Loucy (cell line): ENCODE measurements around the gene TNRC6C.

Source experiments
- H2AFZ ChIP-seq: fragments of 200-600 bp; sonication (generic); 2 replicates; pipeline ENCODE4 v1.6.0; 2016; ENCODE audit warnings: antibody characterized with exemption, mild to moderate bottlenecking, low read length, moderate library complexity
- H3F3A ChIP-seq: fragments of 200-600 bp; 2 replicates; pipeline ENCODE4 v1.6.0; 2016; ENCODE audit warnings: antibody characterized with exemption, low read depth, mild to moderate bottlenecking
- H3K27me3 ChIP-seq: fragments of 200-600 bp; sonication (generic); 2 replicates; pipeline ENCODE4 v1.6.1; 2014; ENCODE audit warnings: low read length, mild to moderate bottlenecking; ENCODE audit not compliant: insufficient read depth, poor library complexity, severe bottlenecking
- H3K36me3 ChIP-seq: fragments of 200-600 bp; sonication (generic); 2 replicates; pipeline ENCODE4 v1.6.1; 2016; ENCODE audit warnings: low read length; ENCODE audit not compliant: insufficient read depth
- H3K4me1 ChIP-seq: fragments of 200-600 bp; sonication (generic); 2 replicates; pipeline ENCODE4 v1.5.1; 2014; ENCODE audit warnings: low read length, mild to moderate bottlenecking; ENCODE audit not compliant: insufficient read depth, poor library complexity, severe bottlenecking
- H3K4me2 ChIP-seq: fragments of 200-600 bp; sonication (generic); 2 replicates; pipeline ENCODE4 v1.6.0; 2014; ENCODE audit warnings: antibody characterized with exemption, low read length, low read depth, mild to moderate bottlenecking; ENCODE audit not compliant: poor library complexity, severe bottlenecking
- H3K4me3 ChIP-seq: fragments of 200-600 bp; sonication (generic); 2 replicates; pipeline ENCODE4 v1.5.1; 2014; ENCODE audit warnings: low read length, mild to moderate bottlenecking, mixed read lengths; ENCODE audit not compliant: poor library complexity, severe bottlenecking
- H3K79me2 ChIP-seq: fragments of 200-600 bp; sonication (generic); 2 replicates; pipeline ENCODE4 v1.6.1; 2014; ENCODE audit warnings: low read length; ENCODE audit not compliant: insufficient read depth
- H3K9ac ChIP-seq: fragments of 200-600 bp; sonication (generic); 2 replicates; pipeline ENCODE4 v1.6.0; 2014; ENCODE audit warnings: mild to moderate bottlenecking, low read depth, low read length, moderate library complexity; ENCODE audit not compliant: poor library complexity, severe bottlenecking
- H3K9me2 ChIP-seq: fragments of 200-600 bp; sonication (generic); replicated peaks from 2 replicates; pipeline ENCODE4 v1.6.1; 2016; ENCODE audit warnings: low read depth, low read length, mixed read lengths
- H3K9me3 ChIP-seq: fragments of 200-600 bp; sonication (generic); 2 replicates; pipeline ENCODE4 v1.6.1; 2014; ENCODE audit warnings: mild to moderate bottlenecking, antibody characterized with exemption, low read length, low read depth; ENCODE audit not compliant: insufficient read depth
- H4K20me1 ChIP-seq: fragments of 200-600 bp; sonication (generic); 2 replicates; pipeline ENCODE4 v1.6.0; 2014; ENCODE audit warnings: antibody characterized with exemption, low read length, mild to moderate bottlenecking; ENCODE audit not compliant: insufficient read depth, poor library complexity, severe bottlenecking
- CTCF ChIP-seq: fragments of 200-600 bp; sonication (generic); conservative IDR thresholded peaks from 2 replicates; pipeline ENCODE4 v1.5.1; 2014; ENCODE audit warnings: mild to moderate bottlenecking, antibody characterized with exemption, low read length
- EZH2phosphoT487 ChIP-seq: fragments of 200-600 bp; IDR thresholded peaks from 2 replicates; pipeline ENCODE4 v1.6.1; 2018; ENCODE audit warnings: antibody characterized with exemption, mild to moderate bottlenecking, moderate library complexity, borderline replicate concordance

Gene TNRC6C

GRCh38 chr17:77941004-77941403, 17.5 kb upstream of the TNRC6C start:
- no peak overlapping the region for H3K4me3 ChIP-seq
- no peak overlapping the region for H3K9ac ChIP-seq
- H3F3A ChIP-seq: no peaks in the 10 kb centered on the region
- no peaks in the 10 kb centered on the region for H3K36me3 ChIP-seq
- no peaks in the 10 kb centered on the region for H3K79me2 ChIP-seq
- no peak overlapping the region for H3K4me2 ChIP-seq
- H3K9me3 ChIP-seq: no peaks in the 10 kb centered on the region
- no peaks in the 10 kb centered on the region for H4K20me1 ChIP-seq
- no peaks in the 10 kb centered on the region for H3K27me3 ChIP-seq
- no peak overlapping the region for H2AFZ ChIP-seq
- TF ChIP-seq CTCF: no peak
- TF ChIP-seq EZH2phosphoT487: no peak
- no peaks in the 10 kb centered on the region for H3K4me1 ChIP-seq
- no peaks in the 10 kb centered on the region for H3K9me2 ChIP-seq

GRCh38 chr17:77942112-77942988, 16.2 kb upstream of the TNRC6C start:
- H2AFZ ChIP-seq: no peak overlapping the region
- H3K27me3 ChIP-seq: no peaks in the 10 kb centered on the region
- no peak overlapping the region for H3K4me2 ChIP-seq
- H3F3A ChIP-seq: no peaks in the 10 kb centered on the region
- H4K20me1 ChIP-seq: no peaks in the 10 kb centered on the region
- no peaks in the 10 kb centered on the region for H3K36me3 ChIP-seq
- no peaks in the 10 kb centered on the region for H3K79me2 ChIP-seq
- no peaks in the 10 kb centered on the region for H3K9me3 ChIP-seq
- H3K4me1 ChIP-seq: no peaks in the 10 kb centered on the region
- TF ChIP-seq CTCF (no peak), EZH2phosphoT487 (no peak)
- H3K9me2 ChIP-seq: no peaks in the 10 kb centered on the region
- H3K4me3 ChIP-seq: no peak overlapping the region
- no peak overlapping the region for H3K9ac ChIP-seq

DNA sequence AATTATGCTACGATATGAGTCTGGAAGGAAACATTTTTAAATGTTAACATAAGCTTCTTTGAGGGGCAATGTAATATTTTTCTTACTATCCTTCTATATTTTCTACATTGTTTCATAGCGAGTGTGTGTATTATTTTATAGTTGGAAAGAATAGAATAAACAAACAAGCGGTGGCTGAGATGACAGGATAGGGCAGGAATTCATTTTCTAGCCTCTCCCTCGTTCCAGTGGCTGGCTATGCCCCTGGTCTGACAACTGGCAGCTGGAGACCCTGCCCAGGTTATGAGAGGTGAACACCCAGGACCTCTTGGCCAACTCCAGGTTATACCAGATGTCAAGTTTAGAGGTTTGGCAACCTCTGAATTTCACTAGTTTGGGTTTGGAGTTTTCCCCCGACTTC, 14.5 kb upstream of the TNRC6C start:
- no peaks in the 10 kb centered on the region for H3K9me3 ChIP-seq
- H3F3A ChIP-seq: no peaks in the 10 kb centered on the region
- H3K4me1 ChIP-seq: no peaks in the 10 kb centered on the region
- no peaks in the 10 kb centered on the region for H3K9me2 ChIP-seq
- no peak overlapping the region for H2AFZ ChIP-seq
- H3K4me3 ChIP-seq: no peak overlapping the region
- H3K4me2 ChIP-seq: no peak overlapping the region
- H3K9ac ChIP-seq: no peak overlapping the region
- no peaks in the 10 kb centered on the region for H3K79me2 ChIP-seq
- H3K36me3 ChIP-seq: no peaks in the 10 kb centered on the region
- H3K27me3 ChIP-seq: no peaks in the 10 kb centered on the region
- no peaks in the 10 kb centered on the region for H4K20me1 ChIP-seq
- TF ChIP-seq EZH2phosphoT487 (no peak), CTCF (no peak)
